Astrocyte (in vitro differentiated cells and primary cell): ENCODE results near the gene SUGCT.

Source experiments
- CTCF ChIP-seq: IDR thresholded peaks from 2 replicates; pipeline ENCODE4 v1.5.1; 2011; ENCODE audit warnings: low read depth, mild to moderate bottlenecking, inconsistent platforms, low read length, moderate library complexity; ENCODE audit not compliant: insufficient read depth
- EZH2 ChIP-seq: IDR thresholded peaks from 2 replicates; pipeline ENCODE4 v1.6.1; 2012; ENCODE audit warnings: mild to moderate bottlenecking, low read length, inconsistent platforms; ENCODE audit not compliant: insufficient read depth

GRCh38 chr7:40428421-40428820, 293.6 kb downstream of the SUGCT start:
- no peak for TF ChIP-seq CTCF
- TF ChIP-seq EZH2 = no peak
